Activated T-helper 1 cell treated with Interleukin-2 at 50 U/mL for 16 hours (primary cell): ENCODE measurements around the gene CYB5B.

ENCODE experiments used
- DNase-seq: peaks from one replicate; pipeline ENCODE4 v3.0.0-alpha.2; 2020; ENCODE audit warnings: low read depth

CYB5B gene, protein sequence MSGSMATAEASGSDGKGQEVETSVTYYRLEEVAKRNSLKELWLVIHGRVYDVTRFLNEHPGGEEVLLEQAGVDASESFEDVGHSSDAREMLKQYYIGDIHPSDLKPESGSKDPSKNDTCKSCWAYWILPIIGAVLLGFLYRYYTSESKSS

DNA sequence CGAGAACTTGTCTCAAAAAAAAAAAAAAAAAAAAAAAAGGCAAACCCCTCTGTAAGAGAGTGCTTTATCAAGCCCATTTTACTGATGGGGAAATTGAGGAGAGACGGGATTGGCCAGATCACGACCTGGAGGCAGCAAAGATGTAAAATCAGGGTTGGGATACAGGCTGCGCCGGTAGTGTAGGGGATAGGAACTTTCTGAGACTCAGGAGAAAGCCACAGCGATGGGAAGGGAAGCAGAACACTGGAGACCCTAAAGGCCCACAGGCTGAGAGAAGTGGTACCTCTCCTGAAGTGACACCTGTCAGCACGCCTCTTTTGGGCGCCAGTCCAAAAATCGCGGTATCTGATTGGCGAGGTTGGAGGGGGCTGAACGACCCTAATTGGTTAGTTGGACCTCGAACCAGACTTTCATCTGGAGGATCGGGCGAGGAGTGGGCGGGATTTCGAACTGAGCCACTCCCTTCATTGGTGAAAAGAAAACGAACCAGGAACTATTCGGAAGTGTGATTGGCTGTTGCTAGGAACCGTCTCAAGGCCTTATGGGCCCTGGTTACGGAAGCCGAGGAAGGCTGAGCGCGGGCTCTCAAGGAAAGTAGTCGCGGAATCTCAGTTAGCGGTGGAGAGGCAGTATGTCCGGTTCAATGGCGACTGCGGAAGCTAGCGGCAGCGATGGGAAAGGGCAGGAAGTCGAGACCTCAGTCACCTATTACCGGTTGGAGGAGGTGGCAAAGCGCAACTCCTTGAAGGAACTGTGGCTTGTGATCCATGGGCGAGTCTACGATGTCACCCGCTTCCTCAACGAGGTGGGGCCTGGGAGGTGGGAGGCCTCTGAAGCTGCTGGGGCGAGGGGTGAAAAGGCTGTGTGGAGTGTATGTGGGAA lies at the start of gene CYB5B:
TSS of gene CYB5B (plus strand) at position 567 of the 882 bp plus-strand sequence. CDS start at position 632, 65 bp downstream.
- DNase-seq = peak; percentile 90

DNA sequence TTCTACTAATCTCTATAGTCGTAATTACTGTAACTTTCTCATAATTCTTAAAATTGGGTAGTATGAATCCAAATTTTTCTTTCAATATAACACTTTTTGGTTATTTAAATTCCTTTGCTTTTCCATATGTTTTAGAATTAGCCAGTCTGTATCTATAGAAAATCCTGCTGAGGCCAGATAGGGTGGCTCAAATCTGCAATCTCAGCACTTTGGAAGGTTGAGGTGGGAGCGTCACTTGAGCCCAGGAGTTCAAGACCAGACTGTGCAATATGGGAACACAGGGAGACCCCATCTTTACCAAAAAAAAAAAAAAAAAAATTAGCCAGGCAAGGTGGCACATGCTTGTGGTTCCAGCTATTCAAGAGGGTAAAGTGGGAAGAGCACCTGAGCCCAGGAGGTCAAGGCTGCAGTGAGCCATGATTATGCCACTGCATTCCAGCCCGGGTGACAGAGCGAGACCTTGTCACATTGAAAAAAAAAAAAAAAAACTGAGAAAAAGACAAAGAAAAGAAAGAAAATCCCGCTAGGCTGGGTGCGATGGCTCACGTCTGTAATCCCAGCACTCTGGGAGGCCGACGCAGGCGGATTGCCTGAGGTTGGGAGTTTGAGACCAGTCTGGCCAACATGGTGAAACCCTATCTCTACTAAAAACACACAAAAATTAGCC lies 47.9 kb upstream of the CYB5B start:
- DNase-seq = no peak

DNA sequence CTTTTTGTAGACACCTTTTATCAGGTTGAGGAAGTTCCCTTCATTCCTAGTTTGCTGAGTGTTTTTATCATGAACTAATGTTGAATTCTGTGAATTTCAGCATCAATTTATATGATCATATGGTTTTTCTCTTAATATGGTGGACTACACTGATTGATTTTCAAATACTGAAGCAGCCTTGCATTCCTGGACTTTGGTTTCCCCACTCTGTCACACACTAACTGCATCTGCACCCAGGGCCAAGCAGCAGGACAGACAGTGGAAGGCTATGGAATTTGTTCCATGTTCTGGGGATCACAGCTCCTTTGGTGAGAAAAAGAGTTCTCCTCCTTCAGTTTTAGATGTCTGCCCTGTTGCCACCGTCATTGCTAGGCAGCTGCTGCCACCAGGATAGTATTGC lies 46.4 kb upstream of the CYB5B start:
- no peak for DNase-seq

DNA sequence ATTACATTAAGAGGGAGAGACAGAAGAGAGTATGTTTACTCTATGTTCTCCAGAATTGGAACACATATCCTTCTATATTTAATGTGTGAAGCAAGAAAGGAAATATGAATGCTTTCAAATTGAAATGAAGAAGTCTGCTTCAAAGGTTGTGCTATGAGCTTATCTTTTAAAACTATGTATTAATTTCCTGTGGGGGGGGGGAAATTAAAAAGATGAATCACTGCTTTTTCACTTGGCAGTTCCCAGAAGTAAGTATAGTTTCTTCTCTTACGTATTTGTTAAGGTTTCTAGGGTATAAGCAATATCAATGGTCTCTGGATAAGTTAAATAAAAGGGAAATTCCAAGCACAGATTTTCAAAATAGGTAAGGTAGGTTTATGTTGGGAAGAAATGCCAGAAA lies 45.7 kb upstream of the CYB5B start:
- DNase-seq = no peak

DNA sequence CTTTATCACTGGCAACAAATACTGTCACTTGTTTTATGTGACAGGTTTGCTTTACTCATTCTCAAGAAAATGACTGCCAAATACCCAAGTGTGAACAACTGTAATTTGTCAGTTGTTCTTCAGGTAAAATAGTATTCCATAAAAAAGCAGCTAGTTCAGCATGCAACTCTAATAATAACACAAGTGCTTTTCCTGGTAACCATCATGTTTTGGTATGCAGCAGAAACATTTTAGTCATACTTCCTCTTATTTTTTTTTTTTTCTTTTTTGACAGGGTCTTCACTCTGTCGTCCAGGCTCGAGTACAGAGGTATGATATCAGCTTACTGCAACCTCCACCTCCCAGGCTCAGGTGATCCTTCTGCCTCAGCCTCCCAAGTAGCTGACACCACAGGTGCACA lies 43.2 kb upstream of the CYB5B start:
- no peak for DNase-seq

DNA sequence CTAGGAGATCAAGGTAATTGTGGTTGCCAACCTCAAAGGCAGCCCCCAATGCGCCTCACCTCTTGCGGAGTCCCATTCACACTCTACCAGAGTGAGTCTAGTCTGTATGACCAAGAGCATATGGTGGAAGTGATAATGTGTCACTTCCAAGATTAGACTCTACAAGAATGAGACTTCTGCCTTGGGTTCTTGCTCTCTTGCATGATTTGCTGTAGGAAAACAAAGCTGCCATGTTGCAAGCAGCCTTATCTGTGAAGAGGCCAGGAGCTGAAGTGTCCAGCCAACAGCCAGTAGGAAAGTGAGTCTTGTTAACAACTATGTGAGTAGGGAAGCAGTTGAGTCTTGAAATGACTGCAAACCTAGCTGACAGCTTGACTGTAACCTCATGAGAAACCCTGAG lies 42.0 kb upstream of the CYB5B start:
- DNase-seq = no peak

DNA sequence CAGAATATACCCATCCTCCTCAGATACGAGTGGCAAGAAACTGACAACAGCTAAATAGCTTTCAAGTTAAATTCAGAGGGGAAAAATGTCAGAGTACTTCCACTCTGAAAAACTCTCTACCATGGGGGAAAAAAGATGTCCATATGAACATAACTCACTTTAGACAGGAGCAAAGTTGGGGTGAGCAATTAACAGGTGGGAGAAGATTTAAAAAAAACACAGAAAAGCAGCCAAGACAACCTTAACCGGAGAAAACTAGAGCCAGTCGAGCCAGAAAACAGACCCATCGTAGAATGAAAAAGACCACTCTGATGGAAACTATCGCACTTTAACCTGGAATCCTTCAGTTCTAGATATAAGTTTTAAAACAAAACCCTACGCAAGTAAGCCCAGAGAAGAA lies 39.4 kb upstream of the CYB5B start:
- no peak for DNase-seq

DNA sequence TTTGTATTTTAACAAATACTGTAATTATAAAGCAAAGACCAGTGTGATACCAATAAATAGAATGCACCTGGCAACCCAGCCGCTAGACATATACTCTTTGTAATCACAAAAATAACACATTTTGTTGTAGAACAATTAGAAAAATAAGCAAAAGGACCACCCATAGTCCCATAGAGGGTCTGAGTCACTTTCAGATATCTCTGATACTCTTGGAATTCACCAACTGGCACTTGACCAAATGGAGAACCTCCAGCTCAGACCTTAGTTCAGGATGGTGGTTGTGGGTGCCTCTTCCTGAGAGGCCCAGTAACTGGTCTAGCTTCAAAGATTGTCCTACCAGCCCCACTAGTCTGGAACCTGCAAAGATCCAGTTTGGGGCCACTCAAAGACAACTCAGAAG lies 37.8 kb upstream of the CYB5B start:
- no peak for DNase-seq

DNA sequence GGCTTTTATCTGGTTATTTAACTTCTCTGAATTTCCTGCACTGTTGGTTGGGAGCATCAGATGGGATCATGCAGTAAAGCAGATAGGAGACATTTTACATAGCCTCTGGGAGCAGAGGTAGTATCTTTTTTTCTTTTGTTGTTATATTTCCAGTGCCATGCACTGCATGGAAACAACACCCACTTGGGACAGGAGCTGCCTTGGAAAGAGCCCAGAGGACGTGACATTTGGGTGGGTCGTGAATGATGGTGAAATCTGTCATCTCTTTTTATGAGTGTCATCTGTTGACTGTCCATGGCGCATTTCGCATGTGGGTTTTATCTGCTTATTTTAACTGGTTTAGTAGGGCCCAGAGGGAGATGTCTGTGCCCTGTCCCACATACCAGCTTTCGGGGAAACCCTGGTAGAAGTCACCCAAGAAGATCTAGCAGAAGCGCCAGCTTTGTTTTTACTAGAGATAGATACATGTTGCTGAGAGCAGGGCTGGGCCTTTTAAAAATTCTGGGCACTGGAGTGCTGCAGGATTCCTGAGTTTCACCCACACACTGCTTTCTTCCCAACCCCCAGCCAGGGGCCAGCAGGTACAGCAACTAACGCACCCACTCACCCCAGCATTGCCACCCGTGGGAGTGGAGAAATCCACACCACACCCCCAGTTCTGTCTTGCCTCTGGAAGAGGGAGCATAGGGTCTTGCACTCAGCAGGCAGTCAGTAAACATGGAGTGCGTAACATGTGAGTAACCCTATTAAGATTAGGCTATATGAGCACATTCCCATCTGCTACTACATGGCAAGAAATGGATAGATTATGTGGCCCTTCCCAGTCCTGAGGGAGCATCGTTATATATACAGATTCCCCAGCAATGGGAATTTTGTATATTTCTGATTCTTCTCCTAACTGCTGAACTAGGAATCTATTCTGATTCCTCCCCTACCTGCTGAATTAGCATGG lies 30.2 kb upstream of the CYB5B start:
- no peak for DNase-seq

DNA sequence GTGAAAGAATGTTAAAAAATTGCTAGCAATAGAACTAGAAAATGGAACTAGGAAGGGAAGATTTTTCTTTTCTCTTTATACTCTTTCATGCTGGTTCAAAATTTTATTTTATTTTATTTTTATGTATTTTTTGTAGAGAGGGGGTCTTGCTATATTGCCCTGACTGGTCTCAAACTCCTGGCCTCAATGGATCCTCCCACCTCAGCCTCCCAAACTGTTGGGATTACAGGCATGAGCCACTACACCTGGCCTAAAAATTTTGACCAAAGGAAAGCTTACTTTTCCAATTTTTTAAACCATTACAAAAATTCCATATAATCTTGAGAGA lies 28.6 kb upstream of the CYB5B start:
- no peak for DNase-seq

DNA sequence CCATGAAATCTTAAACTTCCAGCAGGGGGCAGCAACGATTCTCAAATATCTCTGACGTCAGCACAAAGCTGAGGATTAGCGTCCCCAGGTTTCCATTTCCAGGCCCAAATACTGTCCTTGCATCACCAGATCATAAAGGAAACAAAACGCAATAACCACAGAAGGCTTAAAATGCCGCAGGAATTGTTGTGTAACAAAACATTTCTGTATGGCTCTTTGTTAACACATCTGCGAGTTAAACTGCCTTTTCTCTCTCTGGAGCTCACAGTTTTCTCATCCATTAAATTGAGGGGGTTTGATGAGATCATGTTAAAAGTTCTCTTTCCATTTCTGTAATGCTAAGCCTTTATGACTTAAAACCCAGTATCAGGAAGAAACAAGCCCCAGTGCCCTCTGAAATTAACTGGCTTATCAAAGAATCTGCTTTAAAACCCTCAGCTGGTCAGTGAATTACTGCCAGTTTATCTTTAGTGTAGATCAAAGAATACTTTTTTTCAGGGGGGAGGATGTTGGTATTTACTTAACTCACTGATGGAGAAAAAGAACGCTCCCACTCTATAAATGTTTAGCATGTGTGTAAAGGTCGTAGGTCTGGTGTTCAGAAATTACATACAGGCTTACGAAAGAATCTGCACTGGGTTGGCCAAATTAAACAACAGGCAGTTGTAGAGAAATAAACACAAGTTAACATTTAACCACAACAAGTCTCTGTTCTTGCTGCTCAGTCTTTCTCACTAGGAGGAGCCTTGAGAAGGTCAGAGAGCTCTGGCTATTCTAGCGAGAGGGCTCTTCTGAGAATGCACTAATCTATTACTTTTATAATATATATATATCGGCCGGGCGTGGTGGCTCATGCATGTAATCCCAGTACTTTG lies 28.0 kb upstream of the CYB5B start:
- DNase-seq = peak; percentile 29

DNA sequence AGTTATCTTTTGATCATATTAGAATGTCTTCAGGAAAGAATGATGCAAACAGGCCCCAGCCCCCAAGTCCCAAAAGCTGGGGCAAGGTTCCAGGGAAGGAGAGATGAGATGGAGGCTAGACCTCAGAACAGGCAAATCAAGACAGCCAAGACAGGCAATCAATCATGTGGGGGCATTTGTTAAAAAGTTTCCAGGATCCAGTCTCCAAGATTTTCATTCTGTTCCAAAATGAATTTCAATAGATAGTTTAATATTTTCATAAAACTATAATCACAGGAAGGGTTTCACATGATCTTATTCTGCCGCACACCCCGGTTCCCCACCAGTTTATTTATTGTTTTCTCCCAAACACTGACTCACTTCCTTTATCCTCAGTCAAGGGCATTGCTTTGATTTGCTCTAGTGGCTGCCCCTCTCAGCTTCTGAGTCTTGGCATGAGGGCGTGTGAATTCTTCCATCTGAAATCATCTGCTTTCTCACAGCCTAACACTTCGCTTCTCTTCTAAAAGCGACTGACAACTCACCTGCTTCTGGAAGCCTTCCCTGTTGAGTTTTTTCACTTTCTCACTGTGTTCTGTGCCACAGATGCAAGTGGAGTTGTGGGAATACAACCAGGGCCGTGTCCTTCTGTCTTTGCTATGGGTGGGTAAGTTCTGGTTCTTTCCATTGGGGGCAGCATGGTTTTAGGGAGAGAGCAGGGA lies 26.4 kb upstream of the CYB5B start:
- DNase-seq = no peak

DNA sequence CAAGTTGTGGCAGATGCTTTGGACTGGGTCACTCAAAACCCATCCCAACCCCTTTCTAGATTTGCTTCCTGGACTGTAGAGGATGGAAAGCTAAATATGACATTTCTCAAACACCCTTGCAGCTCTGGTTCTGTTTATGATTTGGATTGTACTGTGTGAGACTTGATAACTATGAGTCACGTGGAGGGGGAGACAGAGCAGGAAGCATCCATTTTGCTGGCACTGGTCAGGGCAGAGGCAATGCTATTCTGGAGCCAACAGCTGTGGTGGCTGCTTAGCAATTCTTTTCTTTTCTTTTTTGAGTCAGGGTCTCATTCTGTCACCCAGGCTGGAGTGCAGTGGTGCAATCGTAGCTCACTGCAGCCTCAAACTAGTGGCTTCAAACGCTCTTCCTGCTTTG lies 25.1 kb upstream of the CYB5B start:
- no peak for DNase-seq

DNA sequence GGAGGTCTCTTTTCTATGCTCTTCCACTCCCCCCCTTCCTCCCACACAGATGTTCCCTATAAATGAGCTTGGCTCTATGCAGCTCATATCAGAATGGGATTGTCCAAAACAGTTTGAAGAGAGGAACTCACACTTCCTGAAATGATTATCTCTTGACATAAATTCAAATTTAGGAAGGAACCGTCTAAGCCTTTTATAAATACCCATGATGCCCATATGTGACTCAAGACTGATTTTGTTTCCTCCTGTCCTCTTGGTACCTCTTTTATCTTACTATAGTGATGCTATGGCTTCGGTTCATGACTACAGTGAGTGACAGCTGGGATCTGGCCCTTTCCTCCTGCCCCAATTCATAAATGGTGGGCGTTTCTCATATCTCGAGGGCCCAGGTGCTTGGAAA lies 22.0 kb upstream of the CYB5B start:
- DNase-seq = no peak

DNA sequence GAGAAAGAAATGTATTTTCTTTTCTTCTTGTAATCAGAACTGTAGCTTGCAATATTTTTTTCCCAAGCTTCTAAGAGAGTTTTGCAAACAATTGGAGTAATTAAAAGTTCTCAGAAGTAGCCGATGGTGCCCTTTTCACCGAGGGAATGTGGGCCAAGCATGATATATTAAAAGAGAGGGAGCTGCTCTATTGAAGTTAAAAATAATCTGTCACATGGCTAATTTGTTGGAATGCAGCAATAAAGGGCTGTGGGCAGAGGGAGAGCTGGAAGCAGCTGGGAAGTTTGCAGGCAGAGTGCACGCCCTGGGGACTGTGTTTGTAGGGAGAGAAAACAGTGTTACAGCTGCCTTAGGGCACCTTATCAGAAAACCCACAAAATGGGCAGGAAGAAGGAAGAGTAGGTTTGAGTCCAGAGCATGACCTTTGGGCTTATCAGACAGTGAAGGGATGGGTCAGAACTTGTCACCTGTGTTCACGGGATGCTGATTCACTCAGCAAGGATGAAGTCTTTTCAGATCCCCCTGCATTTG lies 20.1 kb upstream of the CYB5B start:
- DNase-seq = no peak

DNA sequence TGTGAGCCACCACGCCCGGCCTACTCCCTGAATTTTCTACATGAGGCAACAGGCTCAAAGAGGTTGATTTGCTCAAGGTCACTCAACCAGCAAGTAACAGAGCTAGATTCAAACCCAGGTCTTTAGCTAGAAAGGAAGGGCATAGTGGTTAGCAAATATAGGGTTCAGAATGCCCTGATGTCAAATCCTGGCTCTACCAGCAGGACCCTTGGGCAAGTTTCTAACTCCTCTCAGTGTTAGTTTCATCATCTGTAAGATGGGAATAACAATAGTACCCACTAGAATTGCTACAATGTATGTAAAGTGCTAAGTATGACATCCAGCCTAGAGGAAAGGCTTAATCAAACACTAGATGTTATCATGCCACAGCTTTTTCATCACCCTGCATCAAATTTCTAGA lies 19.1 kb upstream of the CYB5B start:
- DNase-seq = no peak

DNA sequence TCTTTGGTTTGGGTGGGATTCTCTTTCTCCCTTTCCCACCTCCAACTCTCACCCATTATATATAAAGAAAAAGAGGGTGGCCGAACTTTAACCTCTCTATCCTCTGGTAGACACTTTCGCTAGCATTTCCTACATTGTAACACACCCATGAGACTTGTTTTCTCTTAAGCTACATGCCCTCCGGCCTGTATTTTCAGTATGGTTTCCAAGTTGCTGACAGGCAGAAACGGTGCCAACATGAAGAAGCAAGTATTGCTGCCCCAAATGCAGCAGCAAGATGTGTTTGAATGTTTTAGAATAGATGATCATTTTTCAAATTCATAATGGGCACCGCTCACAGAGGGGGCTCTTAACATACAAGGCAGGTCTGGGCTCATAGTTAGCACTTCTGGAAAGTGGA lies 18.7 kb upstream of the CYB5B start:
- no peak for DNase-seq

DNA sequence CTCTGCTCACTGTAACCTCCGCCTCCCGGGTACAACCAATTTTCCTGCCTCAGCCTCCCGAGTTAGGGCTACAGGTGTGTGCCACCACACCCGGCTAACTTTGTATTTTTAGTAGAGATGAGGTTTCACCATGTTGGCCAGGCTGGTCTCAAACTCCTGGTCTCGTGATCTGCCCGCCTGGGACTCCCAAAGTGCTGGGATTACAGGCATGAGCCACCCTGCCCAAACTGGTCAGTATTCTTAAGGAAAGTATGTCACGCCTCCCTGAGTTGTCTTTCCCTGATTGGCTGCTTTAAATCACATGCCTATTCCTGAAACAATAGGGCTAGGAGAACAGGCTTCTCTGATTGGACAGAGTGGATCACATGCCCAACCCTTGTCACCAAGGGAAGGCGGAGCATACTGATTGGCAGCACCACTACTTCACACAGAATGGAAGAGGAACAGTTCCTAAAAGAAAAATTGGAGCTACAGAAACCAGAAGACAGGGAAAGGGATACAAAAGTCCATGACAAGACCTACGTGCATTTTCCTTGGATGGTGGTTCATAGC lies 17.6 kb upstream of the CYB5B start:
- DNase-seq = no peak

DNA sequence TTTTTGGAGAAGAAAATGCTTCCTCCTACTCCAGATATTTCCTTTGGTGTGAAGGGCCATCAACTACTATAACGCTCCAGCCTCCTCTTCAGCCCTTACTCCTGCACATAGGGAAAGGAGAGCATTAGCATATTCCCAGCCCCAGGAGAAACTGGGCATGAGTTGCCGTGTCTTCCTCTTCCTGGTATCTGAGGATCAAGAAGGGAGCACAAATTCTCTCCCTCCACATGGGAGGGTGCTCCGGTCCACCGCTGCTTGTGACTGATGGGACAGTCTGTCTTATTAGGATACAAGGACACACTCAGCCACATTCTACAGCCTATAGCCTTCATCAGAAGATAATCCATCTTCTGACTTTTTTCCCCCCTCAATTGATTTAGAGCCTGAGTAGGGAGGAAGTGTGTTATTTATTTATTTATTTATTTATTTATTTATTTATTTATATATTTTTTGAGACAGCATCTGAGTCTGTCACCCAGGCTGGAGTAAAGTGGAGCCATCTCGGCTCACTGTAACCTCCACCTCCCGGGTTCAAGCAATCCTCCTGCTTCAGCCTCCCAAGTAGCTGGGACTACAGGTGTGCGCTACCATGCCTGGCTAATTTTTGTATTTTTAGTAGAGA lies 16.6 kb upstream of the CYB5B start:
- no peak for DNase-seq

DNA sequence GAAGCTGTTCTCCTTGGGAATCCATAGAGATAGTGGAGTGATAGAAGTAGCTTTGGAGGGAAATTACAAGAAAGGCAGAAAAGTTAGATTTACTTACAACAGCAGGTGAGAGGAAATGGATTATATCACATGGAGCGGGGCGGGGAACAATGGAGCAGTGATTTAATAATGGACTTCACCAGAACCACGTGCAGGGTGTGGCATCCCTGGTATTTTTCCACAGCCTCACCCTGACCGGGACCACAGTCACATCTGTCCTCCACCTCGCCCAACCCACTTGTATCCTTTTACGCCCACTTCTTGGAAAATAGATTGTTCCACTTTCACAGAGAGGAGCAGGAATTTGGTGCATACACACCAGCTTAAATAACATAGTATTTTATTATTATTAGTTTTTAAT lies 15.9 kb upstream of the CYB5B start:
- DNase-seq = no peak
